Esophagus muscularis mucosa (tissue), 4 donors: Measurements from ENCODE around the gene MYOF. TPM values are rescaled to one million over a fixed set of nuclear protein-coding genes. Genes with fewer than 3 reads are reported as not detected.

Experiments used
- DNase-seq: peaks from one replicate; pipeline ENCODE4 v3.0.0-alpha.2; 2017; ENCODE audit errors: extremely low spot score
- H3K27ac ChIP-seq, 4 donors: fragments of 200-600 bp; sonication (generic); replicated peaks in 1 of 4; 1 replicate in 3 of 4; 2 replicates in 1 of 4; pipeline ENCODE4 v1.5.1; 2016 to 2019; ENCODE audit warnings: mild to moderate bottlenecking in 1 of 4
- H3K27me3 ChIP-seq, 4 donors: fragments of 200-600 bp; sonication (generic); one replicate each; pipeline versions ENCODE4 v1.5.1 to v1.6.0; 2016 to 2019
- H3K36me3 ChIP-seq, 4 donors: fragments of 200-600 bp; sonication (generic); one replicate each; pipeline ENCODE4 v1.5.1; 2016 to 2019
- H3K4me1 ChIP-seq, 4 donors: fragments of 200-600 bp; sonication (generic); one replicate each; pipeline ENCODE4 v1.5.1; 2016 to 2019
- H3K4me3 ChIP-seq, 4 donors: fragments of 200-600 bp; sonication (generic); 1 replicate in 2 of 4; 2 replicates in 2 of 4; pipeline ENCODE4 v1.5.1; 2016 to 2019; ENCODE audit warnings: mild to moderate bottlenecking in 4 of 4, moderate library complexity in 1 of 4
- H3K9me3 ChIP-seq, 4 donors: fragments of 200-600 bp; sonication (generic); 1 replicate in 3 of 4; 2 replicates in 1 of 4; pipeline ENCODE4 v1.5.1; 2016 to 2019
- EP300 ChIP-seq: sonication (generic); formaldehyde crosslinking; IDR thresholded peaks from one replicate; pipeline ENCODE4 v1.6.1; 2017; ENCODE audit warnings: antibody characterized with exemption
- POLR2A ChIP-seq: fragments of 450-650 bp; IDR thresholded peaks from one replicate; pipeline ENCODE4 v1.6.1; 2017; ENCODE audit warnings: antibody characterized with exemption, moderate library complexity, mild to moderate bottlenecking, low read depth
- POLR2AphosphoS5 ChIP-seq, 2 donors: sonication (generic); formaldehyde crosslinking; IDR thresholded peaks; one replicate each; pipeline ENCODE4 v1.6.1; 2017; ENCODE audit warnings: antibody characterized with exemption in 2 of 2
- WGBS: methylation state at CpG from one replicate; pipeline ENCODE4 v1.1.5; 2018; 5-methylcytosine and 5-hydroxymethylcytosine counted together
- intact Hi-C: fragments of 100-400 bp; cut with DNase I; formaldehyde crosslinking; loops from one replicate; pipeline ENCODE4 v1.15.1; 2023
- total RNA-seq, 4 donors: library from RNA; depleted of rRNA; stranded (reverse); fragments of >200 nt; gene quantifications; one replicate each; pipeline versions ENCODE4 v1.1.0 to v1.2.1, GENCODE V29; 2016
- TF ChIP-seq, protein P1 (sequence below), 3 experiments: fragments of 200-600 bp in 2 of 3; fragments of 450-650 bp in 1 of 3; sonication (generic) in 2 of 3; IDR thresholded peaks; one replicate each; pipeline ENCODE4 v1.5.1; 2017 to 2019; ENCODE audit warnings: antibody characterized with exemption in 3 of 3, mild to moderate bottlenecking in 2 of 3, moderate library complexity in 1 of 3

Gene MYOF
- total RNA-seq, 4 donors from 2014 or later = 71.2 to 120 (median 97.3) TPM

DNA sequence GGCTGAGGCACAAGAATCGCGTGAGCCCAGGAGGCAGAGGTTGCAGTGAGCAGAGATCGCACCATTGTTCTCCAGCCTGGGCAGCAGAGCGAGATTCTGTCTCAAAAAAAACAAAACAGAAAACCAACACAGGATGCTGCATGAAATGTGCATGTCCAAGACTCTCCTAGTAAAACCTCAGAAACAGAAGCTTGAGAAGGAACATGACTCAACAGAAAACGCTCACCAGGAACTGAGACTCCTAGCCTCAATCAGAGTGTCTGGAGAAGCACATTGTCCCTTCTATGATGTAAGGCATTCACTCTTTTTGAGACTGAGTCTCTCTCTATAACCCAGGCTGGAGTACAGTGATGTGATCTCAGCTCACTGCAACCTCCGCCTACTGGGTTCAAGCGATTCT lies 168.3 kb downstream of the MYOF start:
- TF ChIP-seq, protein P1, sequence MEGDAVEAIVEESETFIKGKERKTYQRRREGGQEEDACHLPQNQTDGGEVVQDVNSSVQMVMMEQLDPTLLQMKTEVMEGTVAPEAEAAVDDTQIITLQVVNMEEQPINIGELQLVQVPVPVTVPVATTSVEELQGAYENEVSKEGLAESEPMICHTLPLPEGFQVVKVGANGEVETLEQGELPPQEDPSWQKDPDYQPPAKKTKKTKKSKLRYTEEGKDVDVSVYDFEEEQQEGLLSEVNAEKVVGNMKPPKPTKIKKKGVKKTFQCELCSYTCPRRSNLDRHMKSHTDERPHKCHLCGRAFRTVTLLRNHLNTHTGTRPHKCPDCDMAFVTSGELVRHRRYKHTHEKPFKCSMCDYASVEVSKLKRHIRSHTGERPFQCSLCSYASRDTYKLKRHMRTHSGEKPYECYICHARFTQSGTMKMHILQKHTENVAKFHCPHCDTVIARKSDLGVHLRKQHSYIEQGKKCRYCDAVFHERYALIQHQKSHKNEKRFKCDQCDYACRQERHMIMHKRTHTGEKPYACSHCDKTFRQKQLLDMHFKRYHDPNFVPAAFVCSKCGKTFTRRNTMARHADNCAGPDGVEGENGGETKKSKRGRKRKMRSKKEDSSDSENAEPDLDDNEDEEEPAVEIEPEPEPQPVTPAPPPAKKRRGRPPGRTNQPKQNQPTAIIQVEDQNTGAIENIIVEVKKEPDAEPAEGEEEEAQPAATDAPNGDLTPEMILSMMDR (IDR thresholded peaks at IDR 0.05) = no peak
- TF ChIP-seq POLR2AphosphoS5 (IDR thresholded peaks at IDR 0.05) (no peak), POLR2A (no peak)
- peaks cover 0 to 17% (median 11%) of the 10 kb centered on the region in 4 donors for H3K4me1 ChIP-seq
- intact Hi-C loops = no loop called here
- H3K27me3 ChIP-seq = peaks cover 0 to 3% (median 0%) of the 10 kb centered on the region in 4 donors
- H3K9me3 ChIP-seq = no peaks in the 10 kb centered on the region
- no peak overlapping the region for H3K4me3 ChIP-seq
- DNase-seq = no peak
- no peak overlapping the region for H3K27ac ChIP-seq
- peaks cover 62 to 99% (median 82%) of the 10 kb centered on the region in 4 donors for H3K36me3 ChIP-seq
- 79% methylated on average over 7 of the region's 7 CpGs for WGBS

DNA sequence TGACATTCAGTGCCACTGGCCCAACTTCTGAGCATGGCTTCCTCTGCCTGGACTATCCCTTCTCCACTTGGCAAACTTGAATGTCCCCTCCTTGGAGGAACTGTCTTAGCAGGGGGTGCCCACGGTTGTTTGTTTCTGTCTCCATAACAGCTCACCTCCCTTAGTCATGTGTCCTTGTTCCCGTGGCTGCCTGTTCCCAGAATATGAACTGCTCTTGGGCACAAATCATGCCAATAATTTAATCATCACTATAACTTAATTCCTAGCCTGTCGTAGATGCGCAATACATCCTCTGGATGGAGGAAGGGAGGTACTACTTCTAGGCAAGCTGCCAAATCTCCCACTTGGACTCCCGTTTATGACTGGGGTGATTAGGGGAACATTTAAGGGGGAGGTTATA lies 173.1 kb downstream of the MYOF start:
- H3K9me3 ChIP-seq = no peaks in the 10 kb centered on the region
- no peak overlapping the region for H3K4me3 ChIP-seq
- no peak for TF ChIP-seq POLR2A
- TF ChIP-seq EP300 = no peak
- TF ChIP-seq, protein P1 (IDR thresholded peaks at IDR 0.05) = no peak
- no peak for TF ChIP-seq POLR2AphosphoS5 (IDR thresholded peaks at IDR 0.05)
- peaks cover 36 to 95% (median 62%) of the 10 kb centered on the region in 4 donors for H3K36me3 ChIP-seq
- peaks cover 0 to 21% (median 11%) of the 10 kb centered on the region in 4 donors for H3K4me1 ChIP-seq
- WGBS = 53% methylated on average over 5 of the region's 5 CpGs
- DNase-seq = no peak
- H3K27ac ChIP-seq = peak overlapping the region in 3 of 4 donors; percentile 9 to 48 (median 19)
- no peaks in the 10 kb centered on the region for H3K27me3 ChIP-seq
- intact Hi-C loops = no loop called here

DNA sequence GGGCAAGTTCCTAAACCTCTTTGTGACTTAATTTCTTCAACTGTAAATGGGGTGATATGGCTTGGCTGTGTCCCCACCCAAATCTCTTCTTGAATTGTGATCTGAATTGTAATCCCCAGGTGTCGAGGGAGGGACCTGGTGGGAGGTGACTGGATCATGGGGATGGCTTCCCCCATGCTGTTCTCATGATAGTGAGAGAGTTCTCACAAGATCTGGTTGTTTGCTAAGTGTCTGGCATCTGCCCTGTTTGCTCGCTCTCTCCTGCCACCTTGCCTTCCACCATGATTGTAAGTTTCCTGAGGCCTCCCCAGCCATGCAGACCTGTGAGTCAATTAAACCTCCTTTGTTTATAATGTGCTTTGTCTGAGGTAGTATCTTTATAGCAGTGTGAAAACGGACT lies 177.0 kb downstream of the MYOF start:
- 88% methylated on average over 3 of the region's 3 CpGs for WGBS
- H3K27me3 ChIP-seq = no peaks in the 10 kb centered on the region
- H3K9me3 ChIP-seq = no peaks in the 10 kb centered on the region
- H3K36me3 ChIP-seq = peaks cover 15 to 57% (median 36%) of the 10 kb centered on the region in 4 donors
- intact Hi-C loops = no loop called here
- no peak for TF ChIP-seq POLR2AphosphoS5 (IDR thresholded peaks at IDR 0.05)
- TF ChIP-seq, protein P1 (IDR thresholded peaks at IDR 0.05) = no peak
- no peak for TF ChIP-seq POLR2A
- TF ChIP-seq EP300 = no peak
- DNase-seq = no peak
- H3K4me1 ChIP-seq = peaks cover 0 to 12% (median 9%) of the 10 kb centered on the region in 4 donors
- H3K4me3 ChIP-seq = no peak overlapping the region
- H3K27ac ChIP-seq = no peak overlapping the region

DNA sequence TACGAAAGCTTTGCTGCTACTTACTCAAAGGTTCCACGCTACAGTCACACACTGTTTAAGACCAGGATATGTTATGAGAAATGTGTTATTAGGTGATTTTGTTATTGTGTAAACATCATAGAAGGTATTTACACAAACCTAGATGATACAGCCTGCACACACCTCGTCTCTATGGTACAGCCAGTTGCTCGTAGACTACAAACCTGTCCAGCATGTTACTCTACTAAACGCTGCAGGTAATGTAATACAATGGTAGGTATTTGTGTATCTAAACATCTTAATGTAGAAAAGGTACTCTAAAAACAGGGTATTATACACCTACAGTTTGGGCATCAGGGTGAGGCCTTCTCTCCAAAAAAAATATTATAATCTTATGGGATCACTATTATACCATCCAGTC lies 181.2 kb downstream of the MYOF start:
- H3K4me1 ChIP-seq = no peaks in the 10 kb centered on the region
- intact Hi-C loops = no loop called here
- TF ChIP-seq POLR2AphosphoS5 (IDR thresholded peaks at IDR 0.05) = no peak
- TF ChIP-seq EP300 = no peak
- no peak for TF ChIP-seq POLR2A
- TF ChIP-seq, protein P1 (IDR thresholded peaks at IDR 0.05) = no peak

More for the DNA sequence above, 181.2 kb downstream of the MYOF start:
- DNase-seq = no peak
- 94% methylated on average over 5 of the region's 5 CpGs for WGBS
- Histone ChIP-seq H3K27ac (no peak overlapping the region), H3K36me3 (peaks cover 0 to 18% (median 11%) of the 10 kb centered on the region in 4 donors), H3K9me3 (no peaks in the 10 kb centered on the region), H3K27me3 (no peaks in the 10 kb centered on the region), H3K4me3 (no peak overlapping the region)
